Cerebellar nuclear complex (tissue), 1 donor: ENCODE results near the gene FOXO1.

Source experiments
- DNase-seq, 2 experiments: peaks; one replicate each; lab custom pipeline; 2025; lab: John Stamatoyannopoulos, UW

The FOXO1 gene

GRCh38 chr13:40509876-40510275, 156.6 kb downstream of the FOXO1 start:
- DNase-seq, result no peak

GRCh38 chr13:40508767-40509342, 157.6 kb downstream of the FOXO1 start:
- DNase-seq, result no peak

GRCh38 chr13:40508127-40508526, 158.3 kb downstream of the FOXO1 start:
- DNase-seq, result no peak

- no peak for DNase-seq
Observed at GRCh38 chr13:40506592-40507446, 159.6 kb downstream of the FOXO1 start.
